ENCODE results near the gene LEO1. TPM values are rescaled to one million over a fixed set of nuclear protein-coding genes. Genes with fewer than 3 reads are reported as not detected.

The LEO1 gene
- total and polyA plus RNA-seq, 2 of the 13 experiments (the other 11 are each of a cell fraction or from before 2014, with no cell fraction given): 17.0 to 60.3 TPM

GRCh38 chr15:51982013-51982769 is 10.6 kb upstream of the LEO1 start (continued):
- peak; percentile 56 for TF ChIP-seq MAFF (IDR thresholded peaks at IDR 0.05; ENCODE audit: low read depth, low read length)
- TF ChIP-seq ZNF468 (CRISPR knock-in tag; IDR thresholded peaks at IDR 0.05): no peak
- TF ChIP-seq AHDC1 (CRISPR knock-in tag; IDR thresholded peaks at IDR 0.05; ENCODE audit: borderline replicate concordance): no peak
- no peak for TF ChIP-seq IRF2 (CRISPR knock-in tag; IDR thresholded peaks at IDR 0.05)
- peak; percentile 50; the same call in 1 of the 2 replicates for TF ChIP-seq RXRB (CRISPR knock-in tag; IDR thresholded peaks at IDR 0.05; ENCODE audit: borderline replicate concordance)
- peak; percentile 59; the same call in 1 of the 2 replicates for TF ChIP-seq MXD4 (CRISPR knock-in tag; IDR thresholded peaks at IDR 0.05)
- no peak for TF ChIP-seq TBP (CRISPR knock-in tag; IDR thresholded peaks at IDR 0.05)
- TF ChIP-seq ZNF12 (CRISPR knock-in tag; IDR thresholded peaks at IDR 0.05): no peak
- peak; percentile 52; the same call in 1 of the 2 replicates for TF ChIP-seq SAP130 (CRISPR knock-in tag; IDR thresholded peaks at IDR 0.05; ENCODE audit: low read depth)
- TF ChIP-seq PRDM15 (CRISPR knock-in tag; IDR thresholded peaks at IDR 0.05): no peak
- peak; percentile 11; the same call in 1 of the 2 replicates for TF ChIP-seq FOXA3 (CRISPR knock-in tag; IDR thresholded peaks at IDR 0.05)
- TF ChIP-seq FOXO4 (CRISPR knock-in tag; conservative IDR thresholded peaks at IDR 0.05): no peak
- no peak for TF ChIP-seq PREB (CRISPR knock-in tag; IDR thresholded peaks at IDR 0.05)
- TF ChIP-seq CENPX (CRISPR knock-in tag; IDR thresholded peaks at IDR 0.05): no peak
- no peak for TF ChIP-seq DR1 (CRISPR knock-in tag; IDR thresholded peaks at IDR 0.05)
- no peak for TF ChIP-seq GATAD1 (CRISPR knock-in tag; IDR thresholded peaks at IDR 0.05)
- TF ChIP-seq TERF1 (CRISPR knock-in tag; IDR thresholded peaks at IDR 0.05): no peak

Measured in HepG2 (cell line).